KMS-11 (cell line): ENCODE measurements around the gene AUTS2.

Experiments used
- H2AFZ ChIP-seq: fragments of 200-600 bp; sonication (generic); 2 replicates; pipeline ENCODE4 v1.6.1; 2016; ENCODE audit warnings: antibody characterized with exemption, mixed run types, low read depth
- H3K27ac ChIP-seq: fragments of 200-600 bp; sonication (generic); 2 replicates; pipeline ENCODE4 v1.6.1; 2016; ENCODE audit warnings: mild to moderate bottlenecking, mixed run types
- H3K27me3 ChIP-seq: fragments of 200-600 bp; sonication (generic); 2 replicates; pipeline ENCODE4 v1.6.1; 2017; ENCODE audit warnings: mild to moderate bottlenecking, low read depth, mixed run types, moderate library complexity; ENCODE audit not compliant: insufficient read depth
- H3K36me3 ChIP-seq: fragments of 200-600 bp; sonication (generic); 2 replicates; pipeline ENCODE4 v1.6.1; 2017; ENCODE audit warnings: mild to moderate bottlenecking, mixed run types; ENCODE audit not compliant: insufficient read depth
- H3K4me1 ChIP-seq: fragments of 200-600 bp; sonication (generic); 2 replicates; pipeline ENCODE4 v1.6.1; 2016; ENCODE audit warnings: mild to moderate bottlenecking, low read depth, mixed run types; ENCODE audit not compliant: poor library complexity, severe bottlenecking
- H3K4me2 ChIP-seq: fragments of 200-600 bp; sonication (generic); 2 replicates; pipeline ENCODE4 v1.7.0; 2016; ENCODE audit warnings: mild to moderate bottlenecking, mixed run types
- H3K4me3 ChIP-seq: fragments of 200-600 bp; sonication (generic); IDR thresholded peaks from 2 replicates; pipeline ENCODE4 v1.6.1; 2017; ENCODE audit warnings: low read depth, low read length, mixed read lengths; ENCODE audit not compliant: insufficient read depth
- H3K79me2 ChIP-seq: fragments of 200-600 bp; sonication (generic); 2 replicates; pipeline ENCODE4 v1.6.1; 2016; ENCODE audit warnings: low read depth, mixed run types; ENCODE audit not compliant: insufficient read depth
- H3K9ac ChIP-seq: fragments of 200-600 bp; sonication (generic); 2 replicates; pipeline ENCODE4 v1.6.1; 2016; ENCODE audit warnings: mild to moderate bottlenecking, mixed run types
- H4K20me1 ChIP-seq: fragments of 200-600 bp; sonication (generic); 2 replicates; pipeline ENCODE4 v1.6.1; 2016; ENCODE audit warnings: mild to moderate bottlenecking, mixed run types; ENCODE audit not compliant: insufficient read depth
- TF ChIP-seq, protein P1 (sequence below): fragments of 200-600 bp; sonication (generic); conservative IDR thresholded peaks from 2 replicates; pipeline ENCODE4 v1.6.1; 2017; ENCODE audit warnings: low read depth, mild to moderate bottlenecking, antibody characterized with exemption, low read length, moderate library complexity, mixed read lengths

AUTS2 gene

DNA sequence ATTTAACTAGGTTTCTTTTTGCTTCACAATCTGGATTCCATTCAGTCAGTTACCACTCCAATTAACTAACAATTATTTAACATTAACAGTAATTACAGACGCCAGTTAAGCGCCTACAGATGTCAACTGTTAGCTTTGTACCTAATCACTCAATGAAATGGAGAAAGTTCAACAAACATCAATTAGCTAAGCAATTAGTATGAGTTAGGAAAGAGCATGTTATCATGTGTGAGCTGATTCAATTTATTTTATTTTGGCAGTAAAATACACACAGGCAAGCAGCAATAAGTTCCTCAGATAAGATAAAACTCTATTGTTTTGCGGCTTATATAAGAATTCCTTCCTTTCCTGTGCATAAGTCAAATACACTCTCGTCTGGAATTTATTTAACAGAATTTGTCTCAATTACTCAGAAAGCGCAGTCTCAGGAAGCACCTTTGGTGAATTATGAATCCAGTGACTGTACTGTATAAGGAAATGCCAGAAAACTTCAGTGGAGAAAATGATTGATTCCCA is 1106.6 kb downstream of the AUTS2 start:
- H3K4me3 ChIP-seq: no peak overlapping the region
- TF ChIP-seq, protein P1, sequence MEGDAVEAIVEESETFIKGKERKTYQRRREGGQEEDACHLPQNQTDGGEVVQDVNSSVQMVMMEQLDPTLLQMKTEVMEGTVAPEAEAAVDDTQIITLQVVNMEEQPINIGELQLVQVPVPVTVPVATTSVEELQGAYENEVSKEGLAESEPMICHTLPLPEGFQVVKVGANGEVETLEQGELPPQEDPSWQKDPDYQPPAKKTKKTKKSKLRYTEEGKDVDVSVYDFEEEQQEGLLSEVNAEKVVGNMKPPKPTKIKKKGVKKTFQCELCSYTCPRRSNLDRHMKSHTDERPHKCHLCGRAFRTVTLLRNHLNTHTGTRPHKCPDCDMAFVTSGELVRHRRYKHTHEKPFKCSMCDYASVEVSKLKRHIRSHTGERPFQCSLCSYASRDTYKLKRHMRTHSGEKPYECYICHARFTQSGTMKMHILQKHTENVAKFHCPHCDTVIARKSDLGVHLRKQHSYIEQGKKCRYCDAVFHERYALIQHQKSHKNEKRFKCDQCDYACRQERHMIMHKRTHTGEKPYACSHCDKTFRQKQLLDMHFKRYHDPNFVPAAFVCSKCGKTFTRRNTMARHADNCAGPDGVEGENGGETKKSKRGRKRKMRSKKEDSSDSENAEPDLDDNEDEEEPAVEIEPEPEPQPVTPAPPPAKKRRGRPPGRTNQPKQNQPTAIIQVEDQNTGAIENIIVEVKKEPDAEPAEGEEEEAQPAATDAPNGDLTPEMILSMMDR: no peak
- peaks cover 6% of the 10 kb centered on the region; the same call in 1 of the 2 replicates for H3K36me3 ChIP-seq
- no peak overlapping the region for H3K4me2 ChIP-seq
- no peak overlapping the region for H3K27ac ChIP-seq
- peaks cover 100% of the 10 kb centered on the region for H3K4me1 ChIP-seq
- H3K79me2 ChIP-seq: peaks cover 100% of the 10 kb centered on the region
- H2AFZ ChIP-seq: no peak overlapping the region
- H4K20me1 ChIP-seq: peaks cover 95% of the 10 kb centered on the region
- H3K27me3 ChIP-seq: no peaks in the 10 kb centered on the region
- H3K9ac ChIP-seq: no peak overlapping the region

DNA sequence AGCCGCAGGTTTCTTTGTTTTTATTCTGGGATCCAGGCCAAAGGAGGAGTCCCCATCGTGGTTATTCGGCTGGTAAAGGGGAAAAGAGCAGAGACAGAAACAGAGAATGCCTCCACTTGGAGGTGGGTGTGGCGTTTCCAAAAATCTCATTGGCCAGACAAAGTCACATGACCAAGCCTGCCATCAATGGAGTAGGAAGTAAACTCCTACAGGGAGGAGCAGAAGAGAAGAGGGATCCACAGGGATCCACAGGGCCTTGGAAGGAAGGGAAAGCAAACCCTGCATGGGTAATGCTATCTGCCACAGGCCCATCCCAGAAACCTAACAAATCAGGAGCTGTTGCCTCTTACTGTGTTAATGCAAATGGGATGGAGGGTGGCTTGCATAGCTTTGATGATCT is 1107.9 kb downstream of the AUTS2 start:
- peaks cover 100% of the 10 kb centered on the region for H3K79me2 ChIP-seq
- peaks cover 99% of the 10 kb centered on the region for H4K20me1 ChIP-seq
- TF ChIP-seq, protein P1: no peak

GRCh38 chr7:70706698-70707097 is 1108.4 kb downstream of the AUTS2 start:
- H3K36me3 ChIP-seq: peaks cover 3% of the 10 kb centered on the region; the same call in 1 of the 2 replicates
- H2AFZ ChIP-seq: no peak overlapping the region
- peaks cover 99% of the 10 kb centered on the region for H4K20me1 ChIP-seq
- TF ChIP-seq, protein P1: no peak
- no peak overlapping the region for H3K9ac ChIP-seq
- no peak overlapping the region for H3K27ac ChIP-seq
- H3K4me1 ChIP-seq: peaks cover 93% of the 10 kb centered on the region
- H3K79me2 ChIP-seq: peaks cover 100% of the 10 kb centered on the region
- no peak overlapping the region for H3K4me2 ChIP-seq
- H3K4me3 ChIP-seq: no peak overlapping the region
- no peaks in the 10 kb centered on the region for H3K27me3 ChIP-seq

More for the DNA sequence above, 1107.9 kb downstream of the AUTS2 start:
- Histone ChIP-seq H3K36me3 (peaks cover 3% of the 10 kb centered on the region; the same call in 1 of the 2 replicates), H3K4me2 (no peak overlapping the region), H3K4me1 (peaks cover 98% of the 10 kb centered on the region), H2AFZ (no peak overlapping the region), H3K27me3 (no peaks in the 10 kb centered on the region), H3K9ac (no peak overlapping the region), H3K4me3 (no peak overlapping the region), H3K27ac (no peak overlapping the region)

DNA sequence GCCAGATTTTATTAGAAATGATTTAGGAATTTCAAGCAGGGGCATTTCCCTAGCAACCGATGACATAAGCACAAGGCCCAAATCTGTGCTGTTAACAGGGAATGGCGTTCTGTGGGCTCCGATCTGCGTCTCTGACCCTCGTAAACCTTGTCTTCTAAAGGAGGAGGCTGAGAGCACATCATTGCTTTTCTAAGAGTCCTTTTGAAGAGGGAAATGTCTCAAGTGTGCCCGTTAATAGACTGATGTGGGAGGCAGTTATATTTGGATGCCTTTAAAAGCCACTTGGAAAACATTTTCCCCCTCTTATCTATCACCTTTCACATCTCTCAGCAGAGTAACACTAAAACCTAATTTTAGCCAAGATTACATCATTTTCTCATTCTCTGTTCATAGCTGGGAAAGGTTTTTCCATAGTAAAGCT is 1109.6 kb downstream of the AUTS2 start:
- peak overlapping the region; percentile 17; the same call in 1 of the 2 replicates for H3K4me2 ChIP-seq
- H3K4me1 ChIP-seq: peaks cover 81% of the 10 kb centered on the region
- no peaks in the 10 kb centered on the region for H3K27me3 ChIP-seq
- H3K4me3 ChIP-seq: no peak overlapping the region
- H3K27ac ChIP-seq: no peak overlapping the region
- no peak overlapping the region for H2AFZ ChIP-seq
- peaks cover 100% of the 10 kb centered on the region for H3K79me2 ChIP-seq
- H4K20me1 ChIP-seq: peaks cover 98% of the 10 kb centered on the region
- H3K36me3 ChIP-seq: peaks cover 3% of the 10 kb centered on the region; the same call in 1 of the 2 replicates
- TF ChIP-seq, protein P1: no peak
- H3K9ac ChIP-seq: no peak overlapping the region
